HEK293 (cell line): ENCODE measurements around the gene ACSS1.

Source experiments
- CTCF ChIA-PET: fragments of 350-600 bp; formaldehyde crosslinking; extraction: SDS; loops from one replicate; lab custom pipeline; 2021; ENCODE audit warnings: antibody characterized with exemption; lab: Yijun Ruan, JAX
- POLR2A ChIA-PET: fragments of 300-600 bp; formaldehyde crosslinking; extraction: SDS; loops from one replicate; lab custom pipeline; 2020; ENCODE audit warnings: antibody characterized with exemption, inconsistent platforms; lab: Yijun Ruan, JAX
- H3K27ac ChIP-seq: fragments of 200-500 bp; sonication (Bioruptor generic); 2 replicates; pipeline ENCODE4 v1.5.1; 2014; ENCODE audit warnings: low read depth, low read length, control low read depth, inconsistent platforms; ENCODE audit errors: extremely low read depth
- H3K36me3 ChIP-seq, 2 experiments: fragments of 200-500 bp in 1 of 2; sonication (Bioruptor generic) in 1 of 2; 1 replicate in 1 of 2; 2 replicates in 1 of 2; pipeline ENCODE4 v1.5.1; 2014 to 2017; ENCODE audit warnings: inconsistent platforms in 2 of 2, low read length in 2 of 2; ENCODE audit not compliant: control insufficient read depth in 2 of 2, insufficient read depth in 1 of 2
- H3K4me1 ChIP-seq: fragments of 200-500 bp; sonication (Bioruptor generic); 2 replicates; pipeline ENCODE4 v1.5.1; 2014; ENCODE audit warnings: mild to moderate bottlenecking, low read length, inconsistent platforms; ENCODE audit not compliant: control insufficient read depth, insufficient read depth
- H3K4me3 ChIP-seq: 2 replicates; pipeline ENCODE4 v1.5.1; 2011; ENCODE audit warnings: low read depth, mild to moderate bottlenecking, control low read depth, low read length, moderate library complexity
- H3K9me3 ChIP-seq: fragments of 200-500 bp; sonication (Bioruptor generic); 2 replicates; pipeline ENCODE4 v1.5.1; 2014; ENCODE audit warnings: low read depth, low read length, inconsistent platforms; ENCODE audit not compliant: control insufficient read depth, insufficient read depth
- AEBP2 ChIP-seq: fragments of 450-650 bp; formaldehyde crosslinking; IDR thresholded peaks from 2 replicates; pipeline ENCODE4 v1.5.1; 2016; ENCODE audit warnings: missing biosample characterization, missing genetic modification characterization, borderline replicate concordance
- EGR2 ChIP-seq: fragments of 450-650 bp; formaldehyde crosslinking; IDR thresholded peaks from 2 replicates; pipeline ENCODE4 v1.5.1; 2016; ENCODE audit warnings: low read depth, missing biosample characterization, missing genetic modification characterization
- KLF16 ChIP-seq: fragments of 450-650 bp; formaldehyde crosslinking; IDR thresholded peaks from 2 replicates; pipeline ENCODE4 v1.5.1; 2017; ENCODE audit warnings: missing biosample characterization, missing genetic modification characterization
- ZBTB11 ChIP-seq: fragments of 450-650 bp; formaldehyde crosslinking; conservative IDR thresholded peaks from 2 replicates; pipeline ENCODE4 v1.5.1; 2016; ENCODE audit warnings: low read depth, missing biosample characterization, missing genetic modification characterization
- ZFP41 ChIP-seq: fragments of 450-650 bp; formaldehyde crosslinking; IDR thresholded peaks from 2 replicates; pipeline ENCODE4 v1.5.1; 2016; ENCODE audit warnings: missing biosample characterization, missing genetic modification characterization, borderline replicate concordance
- ZNF114 ChIP-seq: fragments of 450-650 bp; formaldehyde crosslinking; IDR thresholded peaks from 2 replicates; pipeline ENCODE4 v1.5.0; 2017; ENCODE audit warnings: missing biosample characterization, missing genetic modification characterization
- ZNF148 ChIP-seq: fragments of 450-650 bp; formaldehyde crosslinking; IDR thresholded peaks from 2 replicates; pipeline ENCODE4 v1.5.0; 2017; ENCODE audit warnings: missing biosample characterization, missing genetic modification characterization, borderline replicate concordance
- ZNF394 ChIP-seq: fragments of 450-650 bp; formaldehyde crosslinking; IDR thresholded peaks from 2 replicates; pipeline ENCODE4 v1.5.1; 2016; ENCODE audit warnings: missing biosample characterization, missing genetic modification characterization, mild to moderate bottlenecking, moderate library complexity, borderline replicate concordance
- ZNF658 ChIP-seq: fragments of 450-650 bp; formaldehyde crosslinking; IDR thresholded peaks from 2 replicates; pipeline ENCODE4; 2016; ENCODE audit warnings: missing biosample characterization, missing genetic modification characterization
- ZNF701 ChIP-seq: fragments of 450-650 bp; formaldehyde crosslinking; IDR thresholded peaks from 2 replicates; pipeline ENCODE4 v1.5.1; 2016; ENCODE audit warnings: missing biosample characterization, missing genetic modification characterization
- ZSCAN16 ChIP-seq: fragments of 450-650 bp; formaldehyde crosslinking; IDR thresholded peaks from 2 replicates; pipeline ENCODE4 v1.5.1; 2016; ENCODE audit warnings: missing biosample characterization, missing genetic modification characterization
- ZSCAN23 ChIP-seq: fragments of 450-650 bp; formaldehyde crosslinking; IDR thresholded peaks from 2 replicates; pipeline ENCODE4 v1.5.1; 2016; ENCODE audit warnings: missing biosample characterization, missing genetic modification characterization
- ZSCAN4 ChIP-seq: fragments of 450-650 bp; formaldehyde crosslinking; IDR thresholded peaks from 2 replicates; pipeline ENCODE4 v1.5.1; 2017; ENCODE audit warnings: missing biosample characterization, missing genetic modification characterization

ACSS1 gene

GRCh38 chr20:25020345-25020744 is 37.6 kb downstream of the ACSS1 start:
- H3K27ac ChIP-seq = no peak overlapping the region

GRCh38 chr20:25019381-25020155 is 38.4 kb downstream of the ACSS1 start:
- ChIA-PET CTCF (interaction anchor here (0.8 kb wide), 1 partner anchor 8 kb away, joined by 3 read pairs; no protein-coding TSS in a partner anchor), POLR2A (no interaction called here)
- no peaks in the 10 kb centered on the region for H3K36me3 ChIP-seq
- H3K4me3 ChIP-seq = no peak overlapping the region
- no peaks in the 10 kb centered on the region for H3K4me1 ChIP-seq
- H3K9me3 ChIP-seq = no peaks in the 10 kb centered on the region
- no peak for TF ChIP-seq EGR2 (tag by site-specific recombination)
- no peak for TF ChIP-seq KLF16
- TF ChIP-seq ZNF701 = no peak
- no peak for TF ChIP-seq ZSCAN16
- no peak for TF ChIP-seq ZNF148
- no peak for TF ChIP-seq ZSCAN4
- no peak for TF ChIP-seq ZNF658 (tag by site-specific recombination)
- TF ChIP-seq AEBP2 (tag by site-specific recombination) = no peak
- no peak for TF ChIP-seq ZFP41 (tag by site-specific recombination)
- TF ChIP-seq ZSCAN23 (tag by site-specific recombination) = no peak
- H3K27ac ChIP-seq = no peak overlapping the region

More at GRCh38 chr20:25020345-25020744, 37.6 kb downstream of the ACSS1 start:
- no peak overlapping the region for H3K4me3 ChIP-seq
- POLR2A ChIA-PET = no interaction called here
- H3K9me3 ChIP-seq = no peaks in the 10 kb centered on the region
- no peak for TF ChIP-seq ZBTB11 (tag by site-specific recombination)
- TF ChIP-seq ZNF394 (tag by site-specific recombination) = no peak
- no peak for TF ChIP-seq ZNF114 (tag by site-specific recombination)
- TF ChIP-seq, all 188 proteins: peak for 0
- no peaks in the 10 kb centered on the region for H3K4me1 ChIP-seq
- no peaks in the 10 kb centered on the region for H3K36me3 ChIP-seq
- CTCF ChIA-PET = no interaction called here
